Measurements from ENCODE around the gene SLC9A3. TPM values are rescaled to one million over a fixed set of nuclear protein-coding genes. Genes with fewer than 3 reads are reported as not detected.
A peak's percentile ranks its signal among the peaks of the same experiment; 100 is the strongest.

The SLC9A3 gene
- total RNA-seq, 6 donors from 2014 or later: 1.0 to 4.1 (median 1.9) TPM

DNA sequence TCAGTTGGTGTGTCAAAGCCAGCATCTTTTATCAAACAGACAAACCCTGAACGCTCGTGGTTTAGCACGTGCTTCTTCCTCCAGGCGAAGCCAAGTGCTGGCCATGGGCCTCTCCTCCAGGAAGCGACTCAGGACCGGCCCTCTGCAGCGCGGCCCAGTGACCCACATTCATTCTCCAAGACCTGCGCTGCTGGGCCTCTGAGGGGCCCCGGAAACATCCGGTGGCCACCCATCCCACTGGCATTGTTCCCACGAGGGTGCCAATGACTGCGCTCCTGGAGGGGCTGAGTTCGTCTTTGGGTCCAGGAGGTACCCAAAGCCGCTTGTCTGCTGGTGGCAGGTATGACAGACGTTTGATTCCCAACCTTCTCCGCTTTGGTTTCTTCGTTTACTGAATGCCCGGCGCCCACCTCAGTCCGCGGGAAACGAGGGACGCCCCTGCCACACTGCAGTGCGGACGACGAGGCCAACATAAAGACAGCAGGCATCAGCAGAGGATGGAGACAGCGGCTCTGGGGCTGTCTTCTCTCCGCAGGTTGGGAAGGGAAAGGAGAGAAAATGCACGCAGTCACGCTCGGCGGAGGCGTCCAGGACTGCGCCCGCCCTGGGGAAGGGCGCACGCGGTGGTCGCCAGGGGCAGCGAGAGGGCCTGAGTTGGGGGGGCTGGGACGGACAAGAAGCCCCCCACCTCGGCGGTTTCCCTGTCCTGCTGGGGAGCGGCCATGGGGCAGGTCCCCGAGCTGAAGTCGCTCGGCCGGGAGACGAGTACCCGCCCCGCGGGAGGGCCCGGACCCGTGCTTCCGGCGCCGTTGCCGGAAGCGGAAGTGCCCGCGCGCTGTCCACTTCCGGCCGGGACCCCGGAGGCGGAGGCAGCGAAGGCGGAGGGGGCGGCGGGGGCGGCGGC is 81.7 kb downstream of the SLC9A3 start, which contains the start of gene EXOC3:
TSS of gene EXOC3 (plus strand) at position 842 of the 904 bp plus-strand sequence. CDS start 3,030 bp downstream, outside the sequence.
- H3K9me3 ChIP-seq: no peaks in the 10 kb centered on the region
- peaks cover 4 to 16% (median 11%) of the 10 kb centered on the region in 4 donors for H3K36me3 ChIP-seq
- DNase-seq (peak; percentile 78 to 96), ATAC-seq (ENCODE audit: low FRiP score in 2 of 2) (peak; percentile 88 to 96)
- H3K4me1 ChIP-seq: peaks cover 18 to 43% (median 20%) of the 10 kb centered on the region in 4 donors
- H3K27ac ChIP-seq: peak within 1 kb of the TSS; percentile 79 to 89 (median 86)
- WGBS, 2 donors: 8 to 12% methylated on average over 10 to 37 of the region's 73 CpGs
- H3K4me3 ChIP-seq: peak within 1 kb of the TSS; percentile 92 to 97 (median 96)
- no peaks in the 10 kb centered on the region for H3K27me3 ChIP-seq
- TF ChIP-seq, protein P1, sequence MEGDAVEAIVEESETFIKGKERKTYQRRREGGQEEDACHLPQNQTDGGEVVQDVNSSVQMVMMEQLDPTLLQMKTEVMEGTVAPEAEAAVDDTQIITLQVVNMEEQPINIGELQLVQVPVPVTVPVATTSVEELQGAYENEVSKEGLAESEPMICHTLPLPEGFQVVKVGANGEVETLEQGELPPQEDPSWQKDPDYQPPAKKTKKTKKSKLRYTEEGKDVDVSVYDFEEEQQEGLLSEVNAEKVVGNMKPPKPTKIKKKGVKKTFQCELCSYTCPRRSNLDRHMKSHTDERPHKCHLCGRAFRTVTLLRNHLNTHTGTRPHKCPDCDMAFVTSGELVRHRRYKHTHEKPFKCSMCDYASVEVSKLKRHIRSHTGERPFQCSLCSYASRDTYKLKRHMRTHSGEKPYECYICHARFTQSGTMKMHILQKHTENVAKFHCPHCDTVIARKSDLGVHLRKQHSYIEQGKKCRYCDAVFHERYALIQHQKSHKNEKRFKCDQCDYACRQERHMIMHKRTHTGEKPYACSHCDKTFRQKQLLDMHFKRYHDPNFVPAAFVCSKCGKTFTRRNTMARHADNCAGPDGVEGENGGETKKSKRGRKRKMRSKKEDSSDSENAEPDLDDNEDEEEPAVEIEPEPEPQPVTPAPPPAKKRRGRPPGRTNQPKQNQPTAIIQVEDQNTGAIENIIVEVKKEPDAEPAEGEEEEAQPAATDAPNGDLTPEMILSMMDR (IDR thresholded peaks at IDR 0.05): peak in 1 of 6 experiments; percentile 5
- no peak for TF ChIP-seq EP300 (IDR thresholded peaks at IDR 0.05)
- TF ChIP-seq POLR2AphosphoS5 (IDR thresholded peaks at IDR 0.05): peak; percentile 75 to 84
- TF ChIP-seq POLR2A (IDR thresholded peaks at IDR 0.05): peak in 3 of 4 donors; percentile 33 to 80 (median 54)

DNA sequence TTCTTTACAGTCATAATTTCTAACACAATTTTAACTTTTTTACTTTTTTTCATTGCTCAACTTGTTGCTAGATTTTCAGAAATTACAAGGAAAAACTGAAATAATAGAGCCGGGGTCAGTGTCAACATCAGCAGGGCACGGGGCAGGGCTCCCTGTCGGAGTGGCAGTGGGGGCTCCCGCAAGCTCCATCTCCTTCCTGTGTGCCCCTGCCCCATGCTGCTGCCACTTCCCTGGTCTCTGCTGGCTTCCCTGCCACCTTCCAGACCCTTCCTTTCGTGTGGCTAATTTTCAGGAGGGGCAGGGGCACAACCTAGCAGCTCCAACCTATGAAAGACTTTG is 82.3 kb downstream of the SLC9A3 start:
- 88 to 93% methylated on average over 5 of the region's 5 CpGs for WGBS, 2 donors
- no peaks in the 10 kb centered on the region for H3K9me3 ChIP-seq
- H3K4me1 ChIP-seq: peaks cover 18 to 43% (median 20%) of the 10 kb centered on the region in 4 donors
- H3K36me3 ChIP-seq: peaks cover 0 to 10% (median 6%) of the 10 kb centered on the region in 4 donors
- DNase-seq (peak in 1 of 2 donors; percentile 30), ATAC-seq (ENCODE audit: low FRiP score in 2 of 2) (no peak)
- peak overlapping the region in 3 of 4 donors; percentile 92 to 97 (median 95) for H3K4me3 ChIP-seq
- peak overlapping the region in 3 of 4 donors; percentile 86 to 89 (median 86) for H3K27ac ChIP-seq
- no peak for TF ChIP-seq POLR2AphosphoS5 (IDR thresholded peaks at IDR 0.05)
- TF ChIP-seq POLR2A (IDR thresholded peaks at IDR 0.05): no peak
- TF ChIP-seq, protein P1 (IDR thresholded peaks at IDR 0.05): no peak
- no peak for TF ChIP-seq EP300 (IDR thresholded peaks at IDR 0.05)
- no peaks in the 10 kb centered on the region for H3K27me3 ChIP-seq

DNA sequence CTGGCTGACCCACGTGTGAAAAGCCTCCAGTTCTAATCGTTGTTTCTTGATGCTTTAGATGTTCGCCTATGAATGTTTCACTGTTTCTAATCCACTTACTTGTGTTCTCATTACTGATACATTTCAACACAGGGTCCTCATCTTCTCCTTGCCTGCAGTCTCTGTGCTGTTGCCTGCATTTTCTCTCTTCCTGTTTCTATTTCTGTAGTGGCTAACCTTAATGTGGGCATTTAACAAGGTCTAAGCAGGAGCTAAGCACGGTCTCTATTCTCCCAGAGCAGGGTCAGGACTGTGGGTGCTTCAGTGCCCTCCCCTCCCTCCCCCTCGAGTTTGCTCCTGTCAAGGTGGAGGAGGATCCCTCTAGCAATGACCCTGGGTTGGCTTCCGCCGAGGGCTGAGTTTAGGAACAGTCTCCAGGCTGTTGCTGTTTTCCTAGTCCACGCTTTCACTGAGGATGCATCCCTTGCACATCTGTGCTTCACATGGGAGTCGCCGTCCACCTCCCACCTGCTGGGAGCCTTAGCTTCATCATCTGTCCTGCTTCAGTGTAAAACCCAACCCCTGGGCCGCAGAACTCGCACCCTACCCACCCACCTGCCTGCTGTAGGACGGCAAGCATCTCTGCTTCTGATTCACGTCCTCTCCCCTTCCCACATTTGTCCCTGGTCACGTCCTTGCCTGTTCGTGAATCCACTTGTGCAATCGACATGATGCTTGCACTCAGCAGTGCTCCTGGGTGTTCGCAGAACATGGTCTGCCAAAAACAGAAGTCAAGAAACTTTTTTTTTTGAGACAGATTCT is 83.6 kb downstream of the SLC9A3 start:
- Histone ChIP-seq H3K27me3 (no peaks in the 10 kb centered on the region), H3K4me3 (no peak overlapping the region), H3K9me3 (no peaks in the 10 kb centered on the region), H3K27ac (no peak overlapping the region), H3K4me1 (peaks cover 18 to 32% (median 20%) of the 10 kb centered on the region in 4 donors), H3K36me3 (no peaks in the 10 kb centered on the region)
- DNase-seq (no peak), ATAC-seq (ENCODE audit: low FRiP score in 2 of 2) (no peak)
- no peak for TF ChIP-seq EP300 (IDR thresholded peaks at IDR 0.05)
- TF ChIP-seq, protein P1 (IDR thresholded peaks at IDR 0.05): no peak
- no peak for TF ChIP-seq POLR2AphosphoS5 (IDR thresholded peaks at IDR 0.05)
- TF ChIP-seq POLR2A (IDR thresholded peaks at IDR 0.05): no peak
- 75 to 79% methylated on average over 18 of the region's 18 CpGs for WGBS, 2 donors

DNA sequence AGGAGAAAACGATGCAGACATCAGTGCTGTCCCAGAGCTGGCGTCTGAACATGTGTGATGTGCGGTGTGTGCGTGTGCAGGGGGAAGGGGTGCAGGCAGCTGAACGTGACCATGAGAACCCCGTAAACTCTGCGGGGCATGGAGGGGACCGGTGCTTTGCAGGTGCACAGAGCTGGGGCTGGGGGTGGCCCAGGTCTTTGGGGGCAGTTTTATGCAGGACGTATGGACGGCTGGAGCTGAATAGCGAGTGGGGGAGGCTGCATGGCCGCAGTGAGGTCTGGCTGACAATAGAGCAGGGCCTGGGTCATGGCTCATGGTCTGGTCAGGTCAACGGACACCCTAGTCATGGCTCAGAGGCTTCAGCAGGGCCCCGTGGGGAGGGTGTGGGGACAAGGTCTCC is 84.6 kb downstream of the SLC9A3 start:
- no peak for DNase-seq
- H3K36me3 ChIP-seq: no peaks in the 10 kb centered on the region
- no peaks in the 10 kb centered on the region for H3K9me3 ChIP-seq
- peaks cover 18 to 24% (median 20%) of the 10 kb centered on the region in 4 donors for H3K4me1 ChIP-seq
- no peaks in the 10 kb centered on the region for H3K27me3 ChIP-seq
- 81 to 89% methylated on average over 9 to 14 of the region's 14 CpGs for WGBS, 2 donors
- ATAC-seq (ENCODE audit: low FRiP score in 2 of 2): no peak
- H3K4me3 ChIP-seq: no peak overlapping the region
- TF ChIP-seq EP300 (IDR thresholded peaks at IDR 0.05) (no peak), POLR2AphosphoS5 (IDR thresholded peaks at IDR 0.05) (no peak), POLR2A (IDR thresholded peaks at IDR 0.05) (no peak)
- TF ChIP-seq, protein P1 (IDR thresholded peaks at IDR 0.05): no peak
- H3K27ac ChIP-seq: no peak overlapping the region
